Calu3 (cell line): ENCODE results near the gene MAGED1. TPM values are rescaled to one million over a fixed set of nuclear protein-coding genes. Genes with fewer than 3 reads are reported as not detected.

ENCODE experiments used
- BruUV-seq: library from RNA; stranded (reverse); fragments of 400-500 nt; replicated peaks from 2 replicates; lab custom pipeline; 2021; lab: Mats Ljungman, UMichigan
- CTCF ChIA-PET: fragments of 300-600 bp; sonication (Branson Sonifier 250); formaldehyde crosslinking; loops from one replicate; lab custom pipeline; 2022; ENCODE audit warnings: antibody characterized with exemption; lab: Charles Lee
- DNase-seq: peaks from one replicate; pipeline ENCODE4 v3.0.0; 2022
- H3K27ac Mint-ChIP-seq: one replicate; pipeline ENCODE4 v1.8.0; 2022; ENCODE audit warnings: mixed read lengths; ENCODE audit not compliant: unreplicated experiment
- H3K27me3 Mint-ChIP-seq: one replicate; pipeline ENCODE4 v1.8.0; 2022; ENCODE audit warnings: mixed read lengths; ENCODE audit not compliant: unreplicated experiment
- H3K36me3 Mint-ChIP-seq: one replicate; pipeline ENCODE4 v1.8.0; 2022; ENCODE audit warnings: mild to moderate bottlenecking, moderate library complexity, mixed read lengths; ENCODE audit not compliant: insufficient read depth, unreplicated experiment
- H3K4me1 Mint-ChIP-seq: one replicate; pipeline ENCODE4 v1.8.0; 2022; ENCODE audit warnings: mild to moderate bottlenecking, low read depth, mixed read lengths; ENCODE audit not compliant: unreplicated experiment
- H3K4me3 Mint-ChIP-seq: one replicate; pipeline ENCODE4 v1.8.0; 2022; ENCODE audit warnings: mild to moderate bottlenecking, low read depth, moderate library complexity, mixed read lengths; ENCODE audit not compliant: unreplicated experiment
- H3K9me3 Mint-ChIP-seq: one replicate; pipeline ENCODE4 v1.8.0; 2022; ENCODE audit warnings: low read depth, mixed read lengths; ENCODE audit not compliant: unreplicated experiment
- CTCF ChIP-seq: fragments of 200-600 bp; IDR thresholded peaks from one replicate; pipeline ENCODE4 v1.8.0; 2022; ENCODE audit warnings: antibody characterized with exemption; ENCODE audit not compliant: unreplicated experiment
- intact Hi-C: fragments of 100-400 bp; cut with micrococcal nuclease; formaldehyde crosslinking; loops from one replicate; pipeline ENCODE4 v1.10.0; 2022; ENCODE audit not compliant: unreplicated experiment
- total RNA-seq: library from RNA; stranded (reverse); gene quantifications from 2 replicates; pipeline ENCODE4 v1.2.3, GENCODE V29; 2022

The MAGED1 gene
- total RNA-seq, 1 experiment from 2014 or later: 107 TPM

GRCh38 chrX:51860679-51861078 lies 32.7 kb upstream of the MAGED1 start:
- no peak overlapping the region for H3K4me3 Mint-ChIP-seq
- H3K36me3 Mint-ChIP-seq: peaks cover 4% of the 10 kb centered on the region
- DNase-seq: peak; percentile 6
- no peaks in the 10 kb centered on the region for H3K27me3 Mint-ChIP-seq
- intact Hi-C loops: loop anchor here (1.0 kb wide), 1 partner anchor 219 kb away; no protein-coding TSS in a partner anchor
- H3K9me3 Mint-ChIP-seq: peaks cover 16% of the 10 kb centered on the region
- H3K4me1 Mint-ChIP-seq: no peaks in the 10 kb centered on the region
- CTCF ChIA-PET: interaction anchor here (1.0 kb wide), 1 partner anchor 219 kb away, joined by 7 read pairs; no protein-coding TSS in a partner anchor
- no TSS peak for BruUV-seq
- no peak overlapping the region for H3K27ac Mint-ChIP-seq
- no peak for TF ChIP-seq CTCF

GRCh38 chrX:51862920-51863319 lies 30.5 kb upstream of the MAGED1 start:
- no peak for TF ChIP-seq CTCF
- intact Hi-C loops: no loop called here
- no TSS peak for BruUV-seq
- Mint-ChIP-seq H3K4me3 (no peak overlapping the region), H3K36me3 (peaks cover 4% of the 10 kb centered on the region), H3K4me1 (no peaks in the 10 kb centered on the region), H3K27me3 (no peaks in the 10 kb centered on the region), H3K27ac (no peak overlapping the region), H3K9me3 (peaks cover 11% of the 10 kb centered on the region)
- CTCF ChIA-PET: no interaction called here
- DNase-seq: no peak

GRCh38 chrX:51866210-51866609 lies 27.2 kb upstream of the MAGED1 start:
- no TSS peak for BruUV-seq
- intact Hi-C loops: no loop called here
- Mint-ChIP-seq H3K4me3 (no peak overlapping the region), H3K36me3 (no peaks in the 10 kb centered on the region), H3K27me3 (no peaks in the 10 kb centered on the region), H3K9me3 (peaks cover 9% of the 10 kb centered on the region), H3K27ac (no peak overlapping the region), H3K4me1 (no peaks in the 10 kb centered on the region)
- CTCF ChIA-PET: interaction anchor here (0.7 kb wide), 1 partner anchor 21 kb away, joined by 3 read pairs; no protein-coding TSS in a partner anchor
- no peak for TF ChIP-seq CTCF
- no peak for DNase-seq

- intact Hi-C loops: no loop called here
- Mint-ChIP-seq H3K27me3 (no peaks in the 10 kb centered on the region), H3K27ac (no peak overlapping the region), H3K4me1 (no peaks in the 10 kb centered on the region), H3K9me3 (peaks cover 9% of the 10 kb centered on the region), H3K36me3 (no peaks in the 10 kb centered on the region), H3K4me3 (no peak overlapping the region)
- CTCF ChIA-PET: no interaction called here
- no peak for TF ChIP-seq CTCF
- no TSS peak for BruUV-seq
- no peak for DNase-seq
These were observed 25.8 kb upstream of the MAGED1 start for GRCh38 chrX:51867626-51868025.
